Mesodermal cell (in vitro differentiated cells): Measurements from ENCODE around the gene GTPBP2.
"Not testable (repeated sequence)": the region's sequence is repeated elsewhere in the genome, so short reads cannot be mapped to it uniquely, and the experiment has no call there.

Experiments
- H3K27ac ChIP-seq: 2 replicates; pipeline ENCODE4 v1.7.0; 2013; ENCODE audit warnings: mild to moderate bottlenecking, low read depth, low read length, moderate library complexity; ENCODE audit not compliant: severe bottlenecking
- H3K36me3 ChIP-seq: 2 replicates; pipeline ENCODE4 v1.7.1; 2013; ENCODE audit warnings: mild to moderate bottlenecking, low read length, moderate library complexity; ENCODE audit not compliant: control insufficient read depth, insufficient read depth
- H3K4me1 ChIP-seq: one replicate; pipeline ENCODE4 v1.7.1; 2013; ENCODE audit warnings: mild to moderate bottlenecking, low read length; ENCODE audit not compliant: insufficient read depth, control insufficient read depth, poor library complexity, severe bottlenecking
- H3K4me3 ChIP-seq: 2 replicates; pipeline ENCODE4 v1.7.0; 2013; ENCODE audit warnings: low read length, control low read depth, mild to moderate bottlenecking; ENCODE audit not compliant: insufficient read depth, poor library complexity, severe bottlenecking; ENCODE audit errors: extremely low read depth
- H3K9me3 ChIP-seq: 2 replicates; pipeline ENCODE4 v1.7.1; 2013; ENCODE audit warnings: mild to moderate bottlenecking, low read length, moderate library complexity; ENCODE audit not compliant: control insufficient read depth
- WGBS, 2 experiments: methylation state at CpG; one replicate each; pipeline ENCODE4 v1.1.5; 2013; ENCODE audit warnings: missing lambda C conversion rate in 2 of 2; ENCODE audit not compliant: insufficient coverage in 2 of 2; 5-methylcytosine and 5-hydroxymethylcytosine counted together

GTPBP2 gene

DNA sequence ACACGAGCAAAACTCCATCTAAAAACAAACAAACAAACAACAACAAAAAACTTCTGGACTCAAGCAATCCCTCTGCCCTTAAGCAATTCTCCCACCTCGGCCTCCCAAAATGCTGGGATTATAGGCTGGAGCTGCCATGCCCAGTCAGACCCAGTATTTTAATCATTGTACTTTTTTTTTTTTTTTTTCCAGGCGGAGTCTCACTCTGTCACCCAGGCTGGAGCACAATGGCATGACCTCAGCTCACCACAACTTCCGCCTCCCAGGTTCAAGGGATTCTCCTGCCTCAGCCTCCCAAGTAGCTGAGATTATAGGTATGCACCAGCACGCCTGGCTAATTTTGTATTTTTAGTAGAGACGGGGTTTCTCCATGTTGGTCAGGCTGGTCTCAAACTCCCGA, 3.9 kb upstream of the GTPBP2 start:
- 93% methylated on average over 5 to 6 of the region's 7 CpGs for WGBS, 2 experiments
- H3K4me3 ChIP-seq, H3K4me1 ChIP-seq, H3K27ac ChIP-seq, H3K9me3 ChIP-seq: not testable (repeated sequence)
- H3K36me3 ChIP-seq = peaks cover 17% of the 10 kb centered on the region

DNA sequence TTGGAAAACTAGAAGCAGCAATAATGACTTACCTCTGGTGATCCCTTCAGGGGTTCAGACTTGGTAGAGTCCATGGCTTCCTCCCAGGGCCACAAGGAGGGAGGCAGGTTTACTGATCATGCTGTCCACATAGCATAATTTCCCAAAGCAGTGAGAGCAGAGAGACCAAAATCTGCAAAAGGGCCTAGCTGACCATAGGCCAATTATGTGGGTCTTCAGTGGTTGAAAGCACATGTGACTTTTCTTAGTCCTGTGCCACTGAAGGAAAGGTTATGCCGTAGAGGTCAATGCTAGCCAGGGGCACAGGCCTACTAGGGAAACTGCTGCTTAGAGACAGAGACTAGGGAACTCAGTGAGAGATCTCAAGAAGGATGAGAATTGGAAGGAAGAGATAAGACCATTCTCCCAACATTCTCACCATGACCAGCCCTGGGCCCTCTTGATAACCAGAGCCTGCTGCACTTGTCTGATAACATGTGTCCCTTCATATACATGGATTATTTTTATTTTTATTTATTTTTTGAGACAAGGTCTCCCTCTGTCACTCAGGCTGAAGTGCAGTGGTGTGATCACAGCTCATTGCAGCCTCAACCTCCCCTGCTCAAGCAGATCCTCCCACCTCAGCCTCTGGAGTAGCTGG, 2.0 kb upstream of the GTPBP2 start:
- Histone ChIP-seq H3K9me3 (no peaks in the 10 kb centered on the region), H3K27ac (peak overlapping the region; percentile 99), H3K4me1 (peaks cover 14% of the 10 kb centered on the region), H3K4me3 (no peak overlapping the region), H3K36me3 (peaks cover 16% of the 10 kb centered on the region)
- 89% methylated on average over 1 of the region's 1 CpG; no CpG with 5 or more reads in 1 of the 2 experiments for WGBS, 2 experiments

DNA sequence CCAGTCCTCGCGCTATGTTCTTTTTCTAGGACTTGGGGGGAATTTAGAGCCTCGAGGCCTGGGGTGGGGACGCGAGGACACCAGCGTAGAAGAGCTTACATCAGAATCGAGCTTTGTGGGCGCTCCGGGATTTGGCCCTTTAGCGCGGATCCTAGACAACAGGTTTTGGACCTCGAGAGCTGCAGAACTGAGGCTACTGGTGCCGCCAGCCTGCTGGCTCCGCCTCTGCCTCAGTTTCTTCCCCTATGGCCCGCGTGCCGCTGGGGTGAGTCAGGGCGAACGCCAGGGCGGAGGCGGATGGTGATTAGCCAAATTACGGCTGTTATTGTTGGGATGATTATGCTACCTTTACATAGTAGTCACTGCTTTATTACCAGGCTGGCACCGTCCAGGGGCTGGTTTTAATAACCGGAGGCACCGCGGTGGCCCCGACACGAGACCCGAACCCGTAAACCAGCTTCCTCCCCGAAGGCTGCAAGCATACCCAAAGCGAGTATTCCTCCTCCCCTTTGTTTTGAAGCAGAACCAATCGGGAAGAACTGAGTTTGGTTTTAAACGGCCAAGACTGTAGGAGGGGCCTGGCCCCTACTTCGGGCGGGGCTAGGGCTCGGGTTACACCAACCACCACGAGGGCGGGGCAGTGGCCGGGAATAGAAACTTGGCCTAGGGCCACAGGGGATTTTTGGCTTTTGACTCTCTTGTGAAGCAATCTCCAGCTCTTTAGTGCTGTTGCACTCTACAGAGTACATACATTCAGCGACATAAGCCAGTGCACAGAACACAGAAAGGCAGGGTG, 639 bp upstream of the GTPBP2 start:
- Histone ChIP-seq H3K9me3 (no peaks in the 10 kb centered on the region), H3K4me3 (peak overlapping the region; percentile 87), H3K36me3 (peaks cover 30% of the 10 kb centered on the region), H3K27ac (peak overlapping the region; percentile 99), H3K4me1 (peaks cover 14% of the 10 kb centered on the region)
- WGBS, 2 experiments = 1% methylated on average over 18 to 30 of the region's 41 CpGs

DNA sequence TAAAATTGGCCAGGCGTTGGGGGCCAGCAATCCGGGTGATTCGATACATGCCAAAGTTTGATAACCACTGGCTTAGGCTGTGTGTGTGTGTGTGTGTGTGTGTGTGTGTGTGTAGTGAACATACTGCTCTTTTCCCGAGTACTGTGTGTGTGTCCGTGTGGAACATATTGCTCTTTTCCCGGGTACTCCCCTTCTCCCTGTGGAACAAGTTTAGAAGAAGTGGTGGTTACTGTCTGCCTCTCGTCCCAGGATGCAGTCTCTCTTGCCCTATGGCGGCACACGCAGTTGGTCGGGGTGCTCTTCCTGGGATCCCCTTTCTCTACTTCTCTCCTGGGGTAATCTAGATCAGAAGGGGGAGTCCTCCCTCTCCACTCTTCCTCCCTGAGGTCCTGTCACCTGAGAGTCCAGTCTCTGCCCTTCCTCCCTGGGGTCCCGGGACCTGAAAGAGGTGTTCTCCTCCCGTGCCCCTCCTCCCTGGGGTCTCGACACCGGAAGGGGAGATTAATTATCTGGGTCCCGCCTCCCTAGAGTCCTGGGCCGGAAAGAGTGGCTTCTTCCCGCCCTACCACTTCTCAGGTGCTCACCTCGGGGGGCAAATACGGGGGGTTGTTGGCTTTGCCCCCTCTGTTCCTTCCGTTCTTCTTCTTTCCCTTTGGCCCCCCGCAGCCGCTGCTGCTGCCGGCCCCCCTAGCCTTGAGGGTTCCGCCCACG, 516 bp downstream of the GTPBP2 start:
- peaks cover 42% of the 10 kb centered on the region for H3K36me3 ChIP-seq
- peaks cover 14% of the 10 kb centered on the region for H3K4me1 ChIP-seq
- H3K4me3 ChIP-seq = peak overlapping the region; percentile 87
- H3K9me3 ChIP-seq = no peaks in the 10 kb centered on the region
- 14 to 19% methylated on average over 11 to 13 of the region's 25 CpGs for WGBS, 2 experiments
- peak overlapping the region; percentile 77 for H3K27ac ChIP-seq

DNA sequence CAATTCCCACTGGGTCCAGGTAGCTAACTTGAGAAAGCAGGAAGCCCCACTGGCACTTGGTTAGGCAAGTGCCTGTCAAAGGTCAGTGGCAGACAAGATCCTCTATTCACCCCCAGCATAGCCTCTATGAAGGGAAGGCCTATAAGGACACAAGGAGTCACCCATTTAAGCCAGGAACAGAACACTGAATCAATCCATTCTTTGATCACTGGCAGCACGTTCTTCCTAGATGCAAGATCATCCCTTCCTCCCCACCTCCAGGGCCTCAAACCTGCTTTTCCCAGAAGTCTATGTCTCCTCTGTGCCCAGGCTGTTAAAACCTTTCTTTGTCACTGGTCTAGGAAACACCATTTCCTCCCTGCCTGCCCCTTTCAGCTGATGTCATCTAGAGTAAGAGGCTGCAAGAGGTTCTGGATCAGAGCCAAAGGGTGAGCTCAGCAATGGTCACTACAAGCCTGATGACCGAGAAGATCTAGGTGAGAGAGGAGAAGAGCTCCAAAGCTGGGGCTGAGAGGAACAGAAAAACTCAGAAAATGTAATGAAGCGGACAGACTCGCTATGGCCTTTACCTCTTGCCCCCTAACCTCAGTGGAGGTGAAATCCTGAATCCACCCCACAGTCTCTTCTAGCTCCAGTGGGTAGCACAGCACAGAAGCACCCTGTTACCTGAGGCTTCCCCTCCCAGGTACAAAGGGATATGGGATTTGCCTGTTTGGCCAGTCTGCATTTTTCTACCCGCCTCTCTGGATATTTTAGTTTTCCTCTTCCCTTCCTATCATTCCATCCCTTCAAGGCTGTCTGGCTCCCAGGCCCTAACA, 1.8 kb downstream of the GTPBP2 start:
- H3K36me3 ChIP-seq = peaks cover 55% of the 10 kb centered on the region
- 96 to 97% methylated on average over 3 to 4 of the region's 5 CpGs for WGBS, 2 experiments
- peak overlapping the region; percentile 57 for H3K27ac ChIP-seq
- H3K4me3 ChIP-seq = peak overlapping the region; percentile 5
- H3K9me3 ChIP-seq = no peaks in the 10 kb centered on the region
- H3K4me1 ChIP-seq = peaks cover 14% of the 10 kb centered on the region

DNA sequence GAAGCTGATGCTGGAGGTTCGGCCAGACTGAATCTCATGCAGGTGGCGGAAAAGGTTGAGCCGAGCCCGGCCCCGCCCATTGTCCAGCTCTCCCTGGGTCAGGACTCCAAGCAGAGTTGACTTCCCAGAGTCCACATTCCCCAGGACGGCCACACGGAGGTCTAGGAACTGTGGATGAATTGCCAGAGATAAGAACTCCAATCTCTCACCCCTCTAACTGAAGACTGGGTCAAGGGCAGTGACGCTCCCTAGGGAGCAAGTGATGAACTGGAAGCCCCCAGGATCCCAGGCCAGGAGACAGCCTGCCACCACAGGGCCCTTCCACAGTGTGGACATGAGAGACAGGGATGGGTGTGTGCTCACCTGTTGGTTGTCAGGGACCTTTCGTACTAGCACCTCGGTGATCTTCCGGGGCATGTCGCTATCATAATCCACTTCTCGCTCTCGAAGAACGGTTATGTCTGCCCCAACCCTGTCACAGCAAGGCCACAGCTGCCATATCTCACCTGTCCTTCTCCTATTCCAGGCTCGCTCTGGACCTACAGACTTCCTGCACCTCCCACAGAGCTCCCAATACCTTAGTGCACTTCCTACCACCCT, 3.6 kb downstream of the GTPBP2 start:
- peaks cover 10% of the 10 kb centered on the region for H3K4me1 ChIP-seq
- no peak overlapping the region for H3K4me3 ChIP-seq
- WGBS, 2 experiments = 92 to 99% methylated on average over 10 of the region's 16 CpGs
- H3K27ac ChIP-seq = no peak overlapping the region
- H3K36me3 ChIP-seq = peaks cover 72% of the 10 kb centered on the region
- H3K9me3 ChIP-seq = no peaks in the 10 kb centered on the region

DNA sequence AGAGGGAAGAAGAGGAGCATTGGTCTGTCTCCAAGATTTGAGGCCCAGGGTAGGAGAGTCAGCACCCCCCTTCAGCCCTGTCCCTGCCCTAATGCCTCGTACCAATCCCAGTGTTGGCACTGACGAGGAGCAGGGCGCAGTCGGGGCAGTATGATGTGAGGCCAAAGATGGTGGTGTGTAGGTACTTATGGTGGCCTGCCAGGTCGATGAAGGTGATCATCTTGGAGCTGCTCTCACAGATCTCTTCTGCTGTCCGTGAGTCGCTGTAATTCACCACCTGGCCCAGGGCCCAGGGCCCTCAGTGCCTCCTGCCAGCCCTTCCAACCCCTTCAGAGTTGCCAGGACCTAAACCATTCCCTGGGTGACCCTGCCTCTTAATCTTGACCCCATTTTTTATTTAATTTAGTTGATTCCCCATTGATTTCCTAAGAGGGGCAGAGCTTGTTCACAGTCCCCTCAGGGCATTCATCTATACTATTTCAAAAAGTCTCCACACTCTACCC, 4.2 kb downstream of the GTPBP2 start:
- H3K36me3 ChIP-seq = peaks cover 76% of the 10 kb centered on the region
- 93 to 100% methylated on average over 3 to 5 of the region's 7 CpGs for WGBS, 2 experiments
- H3K9me3 ChIP-seq = no peaks in the 10 kb centered on the region
- H3K27ac ChIP-seq = no peak overlapping the region
- peaks cover 10% of the 10 kb centered on the region for H3K4me1 ChIP-seq
- H3K4me3 ChIP-seq = no peak overlapping the region

DNA sequence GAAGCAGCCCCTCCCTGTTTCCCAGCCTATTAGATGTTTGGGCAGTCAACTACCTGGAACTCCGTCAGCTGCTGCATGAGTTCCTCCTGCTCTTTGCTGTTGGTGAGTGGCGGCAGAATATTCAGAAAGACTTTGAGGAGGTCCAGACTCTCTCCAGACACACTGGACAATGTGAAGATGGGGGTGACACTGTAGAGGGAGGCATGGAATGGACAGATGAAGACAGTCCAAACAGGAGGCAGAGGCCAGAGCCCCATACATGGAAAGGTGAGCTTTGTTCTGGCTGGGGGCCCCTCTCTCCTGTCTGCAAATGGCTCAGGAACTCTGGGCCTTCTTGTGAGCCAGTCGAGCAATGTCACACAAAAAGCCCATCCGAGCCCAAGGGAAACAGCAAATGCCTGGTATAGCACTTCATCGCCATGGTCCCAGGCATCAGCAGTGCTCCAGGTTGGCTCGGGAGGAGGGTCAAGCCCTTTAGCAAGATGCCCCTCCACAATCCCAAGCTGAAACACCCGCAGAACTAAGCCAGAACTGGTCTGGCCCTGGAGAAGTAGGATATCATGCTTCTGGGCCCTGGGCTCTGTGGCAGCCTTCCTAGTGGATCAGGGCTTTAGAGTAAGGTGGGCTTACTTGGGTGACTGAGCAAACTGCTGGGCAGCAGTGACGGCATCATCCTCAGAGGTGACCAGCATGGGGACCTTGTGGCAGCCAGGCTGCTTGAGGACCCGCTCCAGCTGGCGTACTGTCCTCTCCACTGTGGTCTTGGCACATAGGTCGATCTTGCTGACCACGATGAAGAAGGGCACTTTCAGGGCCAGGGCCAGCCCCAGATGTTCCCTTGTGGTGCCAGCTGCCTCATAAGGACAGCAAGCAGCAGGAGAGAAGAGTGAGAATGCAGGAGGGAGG, 4.9 kb downstream of the GTPBP2 start:
- Histone ChIP-seq H3K27ac (no peak overlapping the region), H3K36me3 (peaks cover 83% of the 10 kb centered on the region), H3K9me3 (no peaks in the 10 kb centered on the region), H3K4me3 (no peak overlapping the region), H3K4me1 (peaks cover 10% of the 10 kb centered on the region)
- WGBS, 2 experiments = 95% methylated on average over 10 to 11 of the region's 12 CpGs

DNA sequence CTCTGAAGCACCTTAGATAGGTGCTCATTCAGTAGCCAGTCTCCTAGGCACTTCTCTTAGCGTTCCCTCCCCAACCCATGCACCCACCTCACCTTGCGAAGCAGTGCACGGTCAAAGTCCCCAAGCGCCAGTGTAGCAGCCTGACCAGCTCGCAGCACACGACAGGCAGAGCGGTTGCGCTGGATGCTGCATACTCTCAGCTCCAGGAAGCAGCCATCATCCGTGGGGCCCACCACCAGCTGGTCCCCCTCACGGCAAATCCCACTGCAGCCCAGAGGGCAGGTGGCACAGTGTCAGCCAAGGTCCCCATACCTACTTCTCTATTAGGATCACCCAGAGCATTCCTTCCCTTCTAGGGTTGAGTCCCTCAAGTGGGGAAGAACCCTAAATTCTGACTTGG, 6.5 kb downstream of the GTPBP2 start:
- Histone ChIP-seq H3K27ac (no peak overlapping the region), H3K4me1 (peaks cover 8% of the 10 kb centered on the region), H3K36me3 (peaks cover 97% of the 10 kb centered on the region), H3K4me3 (no peak overlapping the region), H3K9me3 (no peaks in the 10 kb centered on the region)
- 95% methylated on average over 10 of the region's 10 CpGs for WGBS, 2 experiments
